Hindlimb muscle (tissue), 1 donor: ENCODE data around the gene TRPC4. TPM values are rescaled to one million over a fixed set of nuclear protein-coding genes. Genes with fewer than 3 reads are reported as not detected.
A peak's percentile ranks its signal among the peaks of the same experiment; 100 is the strongest.

Experiments
- DNase-seq: peaks from one replicate; pipeline ENCODE4 v3.0.0-alpha.2; 2013
- polyA plus RNA-seq: library from polyadenylated mRNA; unstranded; fragments of 120-200 nt; gene quantifications from one replicate; pipeline ENCODE4 v1.2.1, GENCODE V29; 2013; ENCODE audit not compliant: insufficient read length

TRPC4 gene
- polyA plus RNA-seq, 1 donor = 1.4 TPM

DNA sequence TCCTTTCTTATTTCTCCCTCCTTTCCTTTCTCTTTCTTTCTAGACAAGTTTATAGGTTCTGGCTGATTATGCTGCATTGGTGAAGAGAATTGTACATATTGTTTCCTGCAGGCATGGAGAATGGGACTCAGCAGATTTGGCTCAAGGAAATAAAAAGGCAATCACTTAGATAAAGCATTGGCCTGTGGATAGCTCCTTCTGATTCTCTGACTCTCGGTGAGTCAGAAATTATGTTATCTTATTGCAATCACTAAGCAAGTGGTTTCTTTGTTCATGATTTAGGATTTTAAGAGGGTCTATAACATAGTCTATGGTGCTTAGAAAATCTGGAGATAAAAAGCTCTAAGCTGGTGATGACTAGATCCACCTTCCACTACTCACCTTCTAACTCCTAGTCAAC, 217.0 kb downstream of the TRPC4 start:
- DNase-seq = no peak

DNA sequence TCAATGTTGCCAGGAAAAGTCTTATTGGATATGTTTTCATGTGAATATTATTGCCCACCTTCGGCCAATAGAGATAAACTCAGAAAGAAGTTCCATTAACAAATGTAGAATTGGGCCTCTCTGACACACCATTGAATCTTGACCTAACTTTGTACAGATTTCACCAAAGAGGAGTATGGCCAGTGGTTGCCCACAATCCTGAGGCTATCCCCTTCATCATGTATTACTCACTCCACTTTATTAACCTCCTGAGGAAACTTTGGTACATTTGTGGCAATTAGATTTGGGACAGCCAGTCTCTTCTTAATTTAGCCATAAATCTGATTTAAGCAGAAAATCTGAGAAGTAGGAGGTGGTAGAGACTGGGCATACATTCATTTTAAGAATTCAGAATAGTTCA, 217.7 kb downstream of the TRPC4 start:
- no peak for DNase-seq

DNA sequence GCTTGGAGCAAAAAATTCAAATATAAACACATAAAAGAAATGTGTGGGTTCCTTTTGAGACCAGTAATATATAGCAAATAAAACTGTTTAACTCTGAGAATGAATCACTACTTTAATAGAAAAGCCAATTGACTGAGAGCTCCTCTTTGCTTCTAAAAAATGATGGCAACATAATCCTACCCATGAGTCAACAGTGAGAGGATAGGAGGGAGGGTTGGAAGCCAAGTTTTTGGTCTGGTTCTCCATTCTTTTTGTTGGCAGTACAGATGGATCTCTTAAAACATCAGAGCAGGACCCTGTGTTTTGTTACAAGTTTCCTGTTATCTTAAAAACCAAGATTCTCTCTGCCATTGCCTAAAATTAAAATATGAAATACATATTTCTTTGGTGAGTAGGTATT, 221.0 kb downstream of the TRPC4 start:
- no peak for DNase-seq

DNA sequence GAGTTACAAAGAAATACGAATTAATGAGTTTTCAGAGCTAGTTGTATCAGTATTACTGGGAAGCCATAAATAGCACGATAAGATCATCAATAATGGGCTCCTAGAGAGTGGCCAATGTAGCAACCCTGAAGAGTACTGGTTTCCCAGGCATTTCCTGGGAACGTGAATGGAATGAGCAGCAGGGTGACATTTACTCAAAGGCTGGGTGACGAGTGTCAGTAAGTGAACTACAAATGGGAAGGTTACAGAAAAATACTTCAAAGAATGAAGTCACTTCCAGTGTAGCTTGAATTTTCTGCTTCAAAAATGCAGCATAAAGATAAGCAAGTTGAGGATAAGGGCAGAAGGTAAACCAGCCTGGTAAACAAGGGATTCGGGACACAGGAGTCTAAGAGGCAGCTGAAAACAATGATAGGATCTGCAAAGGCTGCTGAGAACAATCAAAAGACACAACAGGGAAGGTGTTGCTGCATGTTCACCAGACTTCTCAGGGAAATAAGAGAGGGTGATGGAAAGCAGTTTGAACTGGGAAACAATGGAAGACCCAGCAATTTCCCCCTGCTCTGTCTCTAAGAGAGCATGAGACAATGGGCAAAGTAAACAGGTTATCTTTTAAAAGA, 222.4 kb downstream of the TRPC4 start:
- DNase-seq = no peak

DNA sequence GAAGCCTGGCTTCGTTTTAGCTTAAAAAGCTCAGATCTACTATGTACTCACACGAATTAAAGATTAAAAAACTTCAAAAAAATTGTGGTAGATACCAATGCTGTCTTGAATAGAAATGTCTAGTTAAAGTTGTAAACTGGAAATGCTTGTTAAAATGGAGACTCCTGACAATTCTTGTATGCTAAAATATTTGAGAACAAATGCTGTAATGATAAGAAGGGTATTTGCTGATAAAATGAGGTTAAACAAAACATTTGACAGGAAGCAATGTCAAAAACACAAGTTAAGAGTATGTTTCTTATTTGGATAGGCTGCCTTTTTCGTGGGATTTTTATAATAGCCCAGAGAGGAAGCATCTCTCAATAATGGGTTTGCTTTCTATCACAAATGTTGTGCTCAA, 223.0 kb downstream of the TRPC4 start:
- DNase-seq = no peak

DNA sequence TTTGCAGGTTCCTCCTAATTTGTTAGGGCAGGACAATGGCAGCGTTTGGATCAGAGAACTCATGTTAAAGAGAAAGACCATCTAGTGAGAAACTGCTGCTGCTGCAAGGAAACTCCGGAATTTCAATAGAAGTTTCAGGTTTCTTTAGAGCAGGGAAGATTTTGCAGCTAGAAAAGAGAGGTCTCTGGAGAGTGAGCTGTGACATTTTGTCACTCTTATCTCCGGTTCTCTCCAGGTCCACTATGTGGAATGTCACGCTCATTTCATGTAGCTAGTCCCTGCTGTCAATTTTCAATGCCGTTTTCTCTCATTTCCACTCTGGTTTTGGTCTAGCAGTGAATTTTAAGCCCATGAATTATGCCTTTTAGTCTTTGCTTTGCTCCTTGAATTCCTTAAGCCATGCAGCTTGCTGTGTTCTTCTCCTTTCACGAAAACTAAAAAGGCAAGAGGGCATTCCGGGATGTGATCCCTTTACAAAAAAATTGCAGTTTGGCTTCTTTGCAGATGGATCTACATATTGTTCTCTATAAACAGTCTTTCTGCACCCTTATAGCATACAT, 224.3 kb downstream of the TRPC4 start:
- no peak for DNase-seq

DNA sequence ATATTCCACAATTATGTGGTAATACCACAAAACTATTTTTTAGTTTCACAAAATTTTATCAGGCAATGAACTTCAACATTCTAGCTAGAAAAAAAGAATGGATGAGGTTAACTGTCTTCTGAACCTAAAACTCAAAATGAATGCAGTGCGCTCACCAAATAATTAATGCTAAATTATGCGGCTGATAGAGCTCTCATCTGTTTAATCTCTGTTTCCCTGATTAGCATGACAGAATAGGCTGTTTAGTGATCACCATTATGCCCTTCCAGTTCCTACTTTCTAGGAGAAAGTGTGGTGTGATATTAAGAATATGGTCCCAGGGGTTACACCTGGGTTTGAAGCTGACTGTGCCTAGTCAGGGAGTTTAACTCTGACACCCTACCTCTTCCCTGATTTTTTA, 228.2 kb downstream of the TRPC4 start:
- no peak for DNase-seq

DNA sequence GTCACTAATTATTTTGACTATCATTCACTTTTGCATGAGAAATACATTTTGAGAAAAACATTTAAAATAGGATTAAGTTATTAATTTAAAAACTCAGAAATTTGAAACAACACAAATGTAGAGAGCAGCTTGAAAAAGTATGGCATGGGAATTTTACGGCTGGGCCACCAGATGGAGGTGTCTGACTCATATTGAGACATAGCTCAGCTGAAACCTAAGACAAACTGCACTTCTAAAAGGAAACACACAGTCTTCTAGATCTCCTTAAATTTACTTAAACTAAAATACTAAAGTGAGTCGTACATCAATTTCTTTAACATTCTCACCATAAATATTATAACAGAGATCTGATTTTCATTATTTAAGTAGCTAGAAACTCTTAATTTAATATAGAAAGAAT, 229.1 kb downstream of the TRPC4 start:
- DNase-seq = no peak

DNA sequence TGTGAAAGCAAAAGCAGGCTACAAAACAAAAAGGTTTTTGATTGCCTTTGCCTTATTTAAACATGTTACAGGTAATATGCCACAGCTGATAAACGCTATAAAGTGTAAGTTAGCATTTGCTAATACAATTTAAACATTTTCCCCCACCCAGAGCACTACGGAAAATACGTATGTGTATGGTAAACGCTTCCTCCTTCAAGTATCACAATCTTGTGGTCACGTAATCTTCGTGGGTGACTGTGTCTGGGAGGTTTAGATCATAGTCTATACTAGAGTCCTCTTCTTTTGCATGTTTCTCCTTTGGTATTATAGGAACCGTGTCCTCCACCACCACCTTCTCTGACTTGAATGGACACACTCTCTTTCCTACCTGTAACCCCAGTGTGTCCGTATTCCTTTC, 232.9 kb downstream of the TRPC4 start:
- no peak for DNase-seq

DNA sequence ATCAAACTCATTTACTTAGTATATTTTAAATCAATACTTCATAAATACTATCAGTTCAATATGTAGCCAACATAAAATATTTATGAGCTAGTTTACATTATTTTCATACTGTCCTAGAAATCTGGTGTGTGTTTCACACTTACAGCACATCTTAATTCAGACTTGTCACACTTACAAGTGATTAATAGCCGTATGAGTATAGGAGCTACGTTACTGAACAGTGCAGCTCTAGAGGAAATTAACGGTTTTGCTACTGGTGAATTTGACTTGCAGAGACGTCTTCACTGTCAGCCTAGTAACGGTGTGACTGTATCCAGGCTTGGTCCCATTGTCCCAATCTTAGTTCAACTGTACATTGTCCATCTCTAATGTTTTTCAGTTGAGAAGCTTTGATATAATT, 237.3 kb downstream of the TRPC4 start:
- DNase-seq = no peak

DNA sequence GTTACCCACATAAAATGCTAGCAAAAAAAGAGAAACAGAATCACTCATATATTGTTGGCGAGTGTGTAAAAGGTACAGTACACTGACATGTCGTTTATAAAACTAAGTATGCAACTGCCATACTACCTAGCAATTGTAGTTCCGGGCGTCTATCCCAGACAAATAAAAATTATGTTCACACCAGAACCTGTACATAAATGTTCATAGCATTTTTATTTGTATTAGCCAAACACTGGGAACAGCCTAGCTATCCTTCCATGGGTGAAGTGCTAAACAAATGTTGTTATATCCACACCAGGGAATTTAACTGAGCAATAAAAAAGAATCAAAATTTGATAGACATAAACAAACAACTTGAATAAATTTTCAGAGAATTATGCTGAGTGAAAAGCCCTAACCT, 242.1 kb downstream of the TRPC4 start:
- no peak for DNase-seq

DNA sequence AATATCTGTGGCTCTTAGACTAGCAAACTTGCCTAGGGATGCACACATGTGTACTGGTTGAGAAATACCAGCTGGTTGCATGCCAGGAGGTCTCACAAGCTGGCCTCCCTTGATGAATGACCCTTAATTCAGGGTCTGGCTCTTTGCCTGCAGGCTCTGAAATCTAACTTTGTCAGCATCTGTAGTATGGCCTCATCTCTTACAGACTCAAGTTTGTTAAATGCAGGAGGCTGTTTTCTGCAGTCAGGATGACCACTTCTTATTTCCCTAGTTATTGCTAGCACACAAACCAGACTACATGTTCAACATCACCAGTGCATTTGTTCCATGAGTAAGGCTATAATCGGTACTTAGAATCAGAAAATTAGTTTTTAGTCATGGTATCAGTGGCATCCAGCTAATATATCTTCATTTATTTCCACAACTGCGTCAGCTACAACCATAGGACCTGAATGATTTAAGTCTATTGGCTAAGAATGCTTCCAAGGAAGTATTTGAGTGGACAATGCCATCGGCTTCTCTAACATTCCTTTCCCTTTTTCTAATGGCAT, 247.7 kb downstream of the TRPC4 start:
- no peak for DNase-seq

DNA sequence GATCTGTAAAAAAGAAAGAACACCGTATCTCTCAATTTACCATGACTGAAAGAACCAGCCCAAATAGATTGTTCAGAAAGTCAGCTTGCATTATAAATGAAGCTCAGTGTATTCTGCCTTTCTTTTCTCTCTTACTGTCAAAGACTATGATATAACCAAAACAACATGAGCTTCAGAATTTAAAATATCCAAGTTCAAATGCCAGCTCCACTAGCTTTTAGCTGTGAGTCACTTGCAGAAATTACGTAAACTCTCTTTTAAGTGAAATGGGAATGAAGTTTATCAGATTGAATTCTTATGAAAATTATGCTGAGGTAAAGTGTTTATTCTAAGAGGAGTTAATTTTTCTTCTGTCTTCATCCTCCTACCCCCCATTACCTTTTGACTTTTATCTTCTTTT, 251.0 kb downstream of the TRPC4 start:
- no peak for DNase-seq

DNA sequence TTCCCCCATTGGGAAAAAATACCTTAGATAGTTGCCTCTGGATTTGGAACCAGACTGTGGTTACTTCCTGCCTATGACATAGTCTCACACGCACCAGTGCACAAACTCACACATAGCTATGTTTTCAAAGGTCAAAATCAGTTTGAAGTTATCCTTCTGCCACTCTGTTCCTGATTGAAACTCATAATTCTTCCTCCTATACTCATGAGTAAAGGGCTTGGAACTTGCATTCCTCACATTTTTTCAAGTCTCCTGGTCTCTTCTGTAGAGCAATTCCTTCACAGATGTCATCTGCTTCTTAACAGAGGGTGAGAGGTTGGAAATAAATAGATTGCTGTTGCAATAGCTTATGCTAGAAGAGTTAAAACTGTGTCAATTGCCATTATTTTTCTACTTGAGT, 252.4 kb downstream of the TRPC4 start:
- DNase-seq = no peak

DNA sequence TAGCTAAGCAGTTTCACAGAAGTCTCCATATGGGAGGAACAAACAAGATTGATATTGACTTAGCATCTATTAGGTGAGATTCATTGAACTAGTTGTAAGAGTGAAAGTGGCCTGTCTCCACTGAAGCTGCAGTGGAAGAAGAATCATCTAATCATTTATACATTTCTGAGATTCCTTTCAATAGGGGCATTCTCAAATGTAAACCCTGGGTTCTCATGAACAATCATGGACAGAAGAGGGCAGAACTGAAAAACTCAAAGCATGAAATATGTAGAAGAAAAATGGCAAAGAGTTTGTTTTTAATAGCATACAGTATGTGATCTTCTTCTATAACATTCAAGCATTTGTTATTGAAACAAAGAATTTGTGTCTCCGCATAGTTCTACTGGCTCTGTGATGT, 253.4 kb downstream of the TRPC4 start:
- DNase-seq = no peak

DNA sequence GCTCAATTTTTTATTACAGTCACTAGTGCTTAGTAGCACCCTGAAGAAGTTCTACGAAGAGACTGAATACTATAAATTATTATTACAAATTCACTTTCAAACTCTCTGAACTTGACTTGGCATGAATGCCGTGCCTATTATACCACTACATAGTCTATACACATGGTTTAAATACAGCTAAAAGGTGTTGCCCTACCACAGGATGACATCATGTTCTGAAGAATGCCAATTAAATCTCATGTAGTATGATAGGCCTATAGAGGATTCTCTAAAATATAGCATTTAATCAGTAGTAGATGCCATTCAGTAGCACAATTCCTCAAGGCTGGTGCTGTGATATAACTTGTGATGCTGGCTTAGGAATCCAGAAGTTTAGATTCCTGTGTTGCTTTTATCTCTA, 254.3 kb downstream of the TRPC4 start:
- DNase-seq = no peak

DNA sequence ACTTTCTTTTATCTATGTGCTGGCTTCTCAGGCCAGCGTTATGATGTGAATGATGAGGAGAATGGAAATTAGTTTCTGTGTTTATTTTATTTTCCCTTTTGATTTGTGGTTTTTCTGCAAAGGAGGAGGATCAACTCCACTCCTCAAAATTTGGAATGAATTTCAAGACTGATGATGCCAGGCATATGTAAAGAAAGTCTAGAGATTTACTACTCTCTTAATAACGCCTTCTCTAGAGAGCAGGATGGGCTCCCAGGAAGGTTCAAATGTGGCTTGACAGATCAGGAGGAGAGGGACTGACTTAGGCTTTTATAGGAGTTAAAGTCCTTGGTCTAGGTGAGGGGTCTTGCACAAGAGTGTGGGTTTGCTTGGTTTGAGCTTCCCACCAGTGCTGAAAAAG, 255.9 kb downstream of the TRPC4 start:
- DNase-seq = no peak

DNA sequence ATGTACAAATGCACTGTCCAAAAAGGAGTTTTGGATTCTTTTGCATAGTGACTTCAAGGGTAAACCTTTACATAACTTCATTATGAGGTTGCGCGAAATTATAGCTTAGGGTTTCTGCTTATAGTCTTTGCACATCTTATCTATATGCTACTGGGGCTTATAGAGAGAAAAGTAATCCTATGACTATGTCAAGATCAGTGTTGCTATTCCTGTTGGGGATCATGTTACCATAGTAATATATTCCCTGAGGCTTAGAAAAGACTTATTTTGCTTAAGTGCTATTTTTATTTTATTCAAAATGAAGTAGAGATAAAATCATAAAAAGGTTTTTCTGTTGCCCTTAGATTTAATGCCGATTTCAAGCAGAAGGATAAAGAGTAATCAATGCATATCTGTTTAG, 256.3 kb downstream of the TRPC4 start:
- no peak for DNase-seq

DNA sequence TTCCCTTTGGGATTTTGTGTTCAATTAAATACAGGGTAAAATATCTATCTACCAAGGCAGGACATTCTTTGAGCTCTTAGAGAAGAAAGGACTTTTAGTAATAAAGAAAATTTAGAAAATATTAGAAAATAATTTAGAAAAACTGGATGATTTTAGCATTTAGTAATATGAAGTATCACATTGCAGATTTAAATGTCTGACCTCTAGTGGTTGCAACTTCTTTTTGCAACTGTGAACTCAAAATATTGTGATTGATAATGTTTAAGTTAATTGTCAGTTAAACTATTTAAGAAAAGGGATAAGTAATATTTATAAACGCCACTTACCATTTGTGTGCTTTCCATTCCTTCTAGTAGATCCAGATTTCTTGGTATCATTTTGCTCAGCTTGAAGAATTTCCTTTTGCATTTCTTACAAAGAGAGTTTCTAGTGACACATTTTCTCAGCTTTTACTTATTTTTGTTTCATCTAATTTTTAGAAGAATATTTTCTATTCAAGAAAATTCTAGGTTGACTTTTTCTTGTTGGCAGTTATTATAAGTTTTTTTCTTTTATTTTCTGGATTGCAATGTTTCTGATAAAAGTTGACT, 260.7 kb downstream of the TRPC4 start:
- DNase-seq = no peak

DNA sequence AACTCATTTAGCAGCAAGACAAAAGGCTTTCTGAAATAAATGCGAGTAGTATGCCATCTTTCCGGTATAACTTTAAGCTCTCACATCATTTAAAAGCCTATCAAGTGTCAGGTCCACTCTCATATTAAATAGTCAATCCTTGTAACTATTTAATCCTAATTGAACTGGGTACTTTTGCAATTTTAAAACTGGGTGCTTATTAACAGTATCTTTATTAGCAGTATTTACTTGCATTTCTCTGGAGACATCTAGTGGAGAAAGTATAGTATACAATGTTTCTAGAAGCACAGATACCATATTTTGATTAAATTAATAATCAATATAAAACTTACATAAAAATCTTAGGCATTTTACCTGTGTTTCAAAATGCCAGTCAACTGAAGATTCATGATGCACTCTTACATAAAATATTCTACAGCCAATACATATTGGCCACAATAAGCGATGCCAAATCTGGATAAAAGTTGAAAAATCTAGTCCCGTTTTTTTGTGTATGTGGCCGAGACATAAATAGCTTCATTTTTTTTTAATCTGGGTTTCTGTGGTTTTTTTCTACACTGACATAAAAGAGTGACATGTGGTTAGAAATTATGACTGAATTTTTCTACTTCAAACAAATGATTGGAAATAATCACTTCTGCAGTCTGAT, 266.7 kb downstream of the TRPC4 start:
- no peak for DNase-seq

DNA sequence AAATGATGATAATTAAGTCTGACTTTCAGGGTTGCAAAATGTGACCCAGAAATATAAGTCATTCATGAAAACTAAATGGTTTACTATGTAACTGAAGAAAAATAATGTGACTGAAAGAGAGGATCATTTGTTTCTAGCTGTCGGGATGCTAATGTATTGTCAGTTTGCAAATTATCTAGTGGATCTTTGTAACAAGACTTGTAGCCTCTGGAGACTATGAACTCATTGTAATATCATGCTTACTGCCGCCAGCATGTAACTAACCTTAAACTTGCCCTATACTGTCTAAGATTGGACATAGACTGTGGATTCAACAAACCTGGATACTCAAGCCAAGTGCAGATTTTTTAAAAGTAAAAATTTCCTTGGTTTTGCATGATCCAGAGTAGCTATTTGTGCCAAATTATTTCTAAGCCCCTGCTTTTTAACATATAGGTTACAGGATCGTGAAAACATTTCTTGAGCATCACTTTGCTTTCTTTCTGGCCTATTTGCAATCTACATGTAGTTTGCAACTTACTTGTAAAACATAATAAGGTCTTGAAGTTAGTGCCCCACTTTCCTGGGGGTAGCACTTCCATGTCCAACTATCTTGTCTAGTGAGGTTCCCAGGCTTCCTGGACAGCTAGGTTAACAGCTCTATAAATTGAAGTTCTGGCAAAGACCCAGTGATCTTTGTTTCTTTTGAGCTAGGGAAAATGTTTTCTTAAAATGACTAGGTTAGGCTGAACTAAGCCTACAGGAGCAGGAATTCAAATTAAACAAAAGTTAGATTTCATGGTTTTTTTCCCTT, 267.7 kb downstream of the TRPC4 start:
- no peak for DNase-seq

DNA sequence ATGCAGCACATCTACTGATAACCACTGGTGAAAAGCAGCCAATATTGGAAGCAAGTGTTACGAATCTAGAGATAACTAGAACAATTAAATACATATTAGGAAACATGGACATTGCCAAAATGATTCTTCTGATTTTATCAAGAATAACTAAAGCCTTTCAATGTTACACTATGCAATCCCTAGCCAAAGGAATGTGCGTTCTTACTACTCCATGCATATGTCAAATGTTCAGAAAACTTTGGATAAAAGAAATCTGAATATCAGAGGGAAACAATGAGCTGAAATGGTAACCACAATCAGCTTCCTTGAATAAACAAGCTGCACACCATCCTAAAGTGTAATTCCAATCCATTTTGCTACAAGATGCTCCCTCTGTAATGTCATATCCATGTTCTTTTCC, 270.1 kb downstream of the TRPC4 start:
- DNase-seq = no peak

DNA sequence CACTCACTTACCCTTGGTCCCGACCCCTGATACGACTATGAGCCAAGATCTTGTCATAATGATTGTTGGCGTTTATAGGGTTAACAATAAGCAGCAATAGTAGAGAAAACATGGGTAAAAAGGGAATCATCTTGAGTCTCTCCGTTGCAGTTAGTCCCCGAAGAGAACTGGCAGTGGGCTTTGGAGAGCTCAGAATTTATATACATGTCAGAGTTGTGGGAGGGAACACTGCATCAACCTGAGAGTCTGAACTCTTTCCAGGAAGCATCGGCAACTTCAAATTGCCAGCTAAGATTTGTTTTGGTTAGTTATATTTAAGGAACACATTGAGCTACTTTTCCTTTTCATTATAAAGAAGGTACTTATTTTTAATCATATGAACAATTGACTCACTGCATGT, 271.0 kb downstream of the TRPC4 start, which contains the start of gene POSTN:
Gene POSTN, minus strand, starts transcription at position 172 of the 400 bp plus-strand sequence. Its CDS starts 42 bp downstream, at position 130.
- DNase-seq = peak; percentile 92
